NK-92 (cell line): Measurements from ENCODE around the gene BMP6.

Source experiments
- DNase-seq: peaks from one replicate; lab custom pipeline; 2025; ENCODE audit not compliant: unreplicated experiment; lab: John Stamatoyannopoulos, UW

Gene BMP6

DNA sequence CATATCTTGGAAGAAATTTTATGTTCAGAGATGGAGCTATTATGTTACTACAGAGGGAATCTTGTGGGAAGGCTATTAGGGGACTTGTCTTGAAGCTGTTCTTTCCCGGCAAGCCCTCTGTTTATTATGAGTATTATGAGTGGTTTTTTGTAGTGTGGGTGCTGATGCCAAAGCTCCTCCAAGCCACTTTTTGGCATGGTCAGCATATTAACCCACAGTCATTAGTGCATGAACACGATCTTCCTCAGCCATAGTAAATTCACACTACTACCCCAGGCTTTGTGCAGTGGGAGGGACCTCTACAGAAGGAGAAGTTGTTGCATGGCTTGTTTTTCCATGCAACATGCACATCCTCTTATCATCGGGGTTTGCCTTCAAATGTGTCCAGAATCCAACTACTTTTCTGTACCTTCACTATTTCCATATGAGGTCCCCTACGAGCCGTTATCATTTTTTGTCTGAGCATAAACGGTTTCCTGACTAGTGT lies 6.5 kb upstream of the BMP6 start:
- DNase-seq = no peak

DNA sequence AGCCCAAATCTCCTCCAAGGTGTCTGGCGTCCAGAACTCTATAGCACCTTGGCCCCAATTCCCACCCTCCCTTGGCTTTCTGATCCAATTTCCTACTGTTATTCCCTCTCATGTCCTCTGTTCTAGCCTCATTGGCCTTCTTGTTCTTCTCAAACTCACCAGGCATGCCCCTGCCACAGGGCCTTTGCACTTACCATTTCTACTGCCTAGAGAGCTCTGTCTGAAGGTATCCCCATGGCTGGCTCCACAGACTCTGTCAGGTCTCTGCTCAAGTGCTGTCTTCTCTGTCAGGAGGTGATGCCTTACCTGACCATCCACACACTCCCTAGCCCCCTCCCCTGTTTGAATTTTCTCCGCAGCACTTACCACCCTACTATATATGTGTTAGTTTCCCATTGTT lies 5.6 kb upstream of the BMP6 start:
- no peak for DNase-seq

DNA sequence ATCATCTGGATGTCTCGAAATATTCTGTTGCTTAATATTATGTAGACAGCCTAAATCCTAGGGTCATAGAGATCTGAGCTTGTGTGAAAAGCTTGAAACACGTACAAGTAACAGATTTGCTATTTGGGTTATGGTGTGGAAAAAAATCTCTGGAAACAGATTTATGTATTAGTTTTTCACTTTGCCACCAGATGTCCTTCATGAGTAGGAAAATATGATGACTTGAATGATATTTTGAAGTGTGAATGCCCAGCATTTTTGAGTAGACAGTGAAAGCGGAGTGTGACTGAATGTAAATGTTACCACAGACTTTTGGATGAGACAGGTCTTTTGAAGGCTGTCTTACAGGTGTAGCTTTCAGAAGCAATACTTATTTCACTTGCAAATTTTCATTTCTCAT lies 4.2 kb upstream of the BMP6 start:
- no peak for DNase-seq

DNA sequence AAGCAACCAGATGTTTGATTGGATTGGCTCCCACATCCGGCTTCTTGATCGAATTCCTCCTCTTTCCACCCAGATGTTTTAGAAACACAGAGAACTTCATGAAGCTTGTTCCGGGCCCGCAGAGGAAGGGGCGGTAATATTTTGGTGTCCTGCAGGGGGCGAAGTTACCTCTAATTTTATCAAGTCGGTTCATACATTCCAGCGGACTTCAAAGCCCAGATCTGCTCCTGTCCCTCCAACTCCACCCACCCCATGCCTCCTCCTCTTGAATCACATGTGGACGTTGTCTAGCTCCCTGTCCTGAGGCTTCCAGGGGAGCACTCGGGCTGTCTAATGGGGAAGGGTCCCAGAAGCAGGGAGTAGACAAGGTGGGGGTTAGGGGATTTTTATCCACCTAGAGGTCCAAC lies 2.9 kb upstream of the BMP6 start:
- DNase-seq = no peak

DNA sequence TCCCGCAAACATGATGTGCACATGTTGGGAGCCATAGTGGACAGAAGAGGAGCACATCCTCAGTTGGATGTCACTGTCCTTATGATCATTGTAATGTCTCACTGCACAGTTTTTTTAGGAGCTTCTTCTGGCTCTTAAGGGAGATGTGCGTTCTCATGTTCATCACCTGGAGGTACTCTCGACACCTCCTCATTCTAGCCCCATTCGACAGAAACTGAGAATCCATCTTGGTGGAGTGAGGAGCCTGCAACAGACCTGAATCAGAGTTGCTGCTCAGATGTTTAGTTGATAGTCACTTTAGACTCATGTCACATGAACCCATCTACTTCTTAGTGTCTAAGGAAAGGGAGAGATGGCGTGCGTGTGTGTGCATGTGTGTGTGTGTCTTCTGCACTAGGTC lies 2.3 kb upstream of the BMP6 start:
- DNase-seq = no peak

DNA sequence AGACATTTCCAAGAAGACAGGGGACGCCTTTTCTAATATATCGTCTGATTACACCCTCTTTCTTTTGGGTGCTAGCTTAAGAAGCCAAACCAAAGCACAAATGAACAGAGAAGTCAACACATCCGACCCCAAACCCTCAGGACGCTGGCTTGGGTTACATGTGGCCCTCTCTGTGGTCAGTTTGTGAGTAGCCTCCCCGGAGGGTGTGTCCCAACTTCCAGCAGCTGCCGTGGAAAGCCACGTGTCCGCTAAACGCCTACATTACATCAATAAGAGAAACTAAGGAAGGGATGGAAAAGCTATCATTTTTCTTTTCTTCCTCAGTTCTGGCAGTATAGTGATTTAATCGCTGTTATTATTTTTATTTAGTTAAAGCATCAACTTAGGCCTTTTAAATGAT lies 487 bp upstream of the BMP6 start:
- no peak for DNase-seq

DNA sequence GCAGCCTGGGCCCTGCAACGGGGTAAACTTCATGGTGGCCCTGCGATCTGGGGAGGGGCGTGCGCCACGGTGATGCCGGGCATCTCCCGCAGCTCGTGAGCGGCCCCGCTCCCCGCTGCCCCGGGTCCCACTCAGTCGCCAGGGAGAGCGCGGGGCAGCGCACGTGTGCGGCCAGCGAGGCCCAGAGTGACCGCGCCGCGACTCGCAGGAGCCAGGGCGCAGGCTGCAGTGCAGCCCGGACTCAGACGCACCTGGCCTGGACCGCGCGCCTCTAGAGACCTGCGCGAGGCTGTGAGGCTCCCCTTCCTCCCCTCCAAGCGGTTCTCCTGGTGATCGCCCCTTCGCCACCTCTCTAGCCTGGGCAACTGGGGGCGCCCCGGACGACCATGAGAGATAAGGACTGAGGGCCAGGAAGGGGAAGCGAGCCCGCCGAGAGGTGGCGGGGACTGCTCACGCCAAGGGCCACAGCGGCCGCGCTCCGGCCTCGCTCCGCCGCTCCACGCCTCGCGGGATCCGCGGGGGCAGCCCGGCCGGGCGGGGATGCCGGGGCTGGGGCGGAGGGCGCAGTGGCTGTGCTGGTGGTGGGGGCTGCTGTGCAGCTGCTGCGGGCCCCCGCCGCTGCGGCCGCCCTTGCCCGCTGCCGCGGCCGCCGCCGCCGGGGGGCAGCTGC lies 652 bp downstream of the BMP6 start:
- no peak for DNase-seq

DNA sequence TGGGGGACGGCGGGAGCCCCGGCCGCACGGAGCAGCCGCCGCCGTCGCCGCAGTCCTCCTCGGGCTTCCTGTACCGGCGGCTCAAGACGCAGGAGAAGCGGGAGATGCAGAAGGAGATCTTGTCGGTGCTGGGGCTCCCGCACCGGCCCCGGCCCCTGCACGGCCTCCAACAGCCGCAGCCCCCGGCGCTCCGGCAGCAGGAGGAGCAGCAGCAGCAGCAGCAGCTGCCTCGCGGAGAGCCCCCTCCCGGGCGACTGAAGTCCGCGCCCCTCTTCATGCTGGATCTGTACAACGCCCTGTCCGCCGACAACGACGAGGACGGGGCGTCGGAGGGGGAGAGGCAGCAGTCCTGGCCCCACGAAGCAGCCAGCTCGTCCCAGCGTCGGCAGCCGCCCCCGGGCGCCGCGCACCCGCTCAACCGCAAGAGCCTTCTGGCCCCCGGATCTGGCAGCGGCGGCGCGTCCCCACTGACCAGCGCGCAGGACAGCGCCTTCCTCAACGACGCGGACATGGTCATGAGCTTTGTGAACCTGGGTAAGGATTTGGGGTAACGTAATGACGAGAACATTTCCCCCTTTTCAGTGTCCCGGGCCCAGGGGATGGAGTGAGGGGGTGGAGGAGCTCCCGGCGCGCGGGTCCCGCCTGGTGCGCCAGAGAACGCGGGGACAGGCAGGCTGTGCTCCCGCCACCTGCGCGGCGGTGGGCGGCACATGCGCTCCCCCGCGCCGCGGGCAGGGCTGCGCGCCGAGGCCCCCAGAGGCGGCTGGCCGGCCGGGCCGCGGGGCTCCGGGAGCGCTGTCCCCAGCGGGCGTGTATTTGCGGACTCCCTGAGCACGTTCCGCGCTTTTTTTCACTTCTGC lies 1.4 kb downstream of the BMP6 start:
- DNase-seq = no peak

DNA sequence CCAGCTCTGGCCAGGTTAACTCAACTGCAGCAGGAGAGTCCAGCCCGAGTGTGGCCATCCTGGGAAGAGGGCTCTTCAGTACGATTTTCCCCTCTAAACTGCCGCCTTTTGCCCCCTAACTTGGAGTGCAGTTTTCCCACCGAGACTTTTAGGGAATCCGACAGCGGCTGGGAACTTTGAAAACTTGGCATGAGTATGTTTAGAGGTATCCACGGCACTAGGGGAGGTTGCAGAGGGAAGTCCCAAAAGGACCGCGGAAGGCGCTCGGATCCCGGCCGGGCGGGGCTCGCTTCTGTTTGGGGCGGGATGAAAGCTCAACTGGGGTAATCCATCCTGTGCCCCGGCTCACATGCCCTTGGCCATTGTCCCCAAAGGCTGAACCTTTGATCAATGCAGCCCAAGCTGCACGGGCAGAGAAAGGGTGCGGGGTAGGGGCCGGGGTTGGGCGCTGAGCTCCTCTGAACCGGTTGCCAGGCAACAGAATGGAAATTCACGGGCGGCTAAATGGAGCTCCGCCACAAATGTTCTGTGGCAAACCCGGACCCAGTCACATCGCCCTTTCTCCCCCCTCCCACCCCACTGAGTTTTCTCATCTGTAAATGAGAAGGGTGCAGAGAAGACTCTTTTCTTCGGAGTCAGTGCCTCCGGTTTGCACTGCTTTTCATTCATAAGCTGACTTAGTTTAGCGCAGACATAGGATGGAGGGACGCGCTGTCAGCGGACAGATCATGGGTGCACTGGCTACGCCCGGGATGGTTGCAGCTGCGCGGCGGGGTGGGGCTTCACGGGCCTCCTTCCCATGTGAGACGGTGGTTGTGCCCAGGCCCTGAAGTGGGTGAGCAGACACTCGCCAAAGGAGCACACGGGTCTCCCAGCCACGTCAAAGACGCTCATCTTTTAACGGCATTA lies 2.3 kb downstream of the BMP6 start:
- no peak for DNase-seq

DNA sequence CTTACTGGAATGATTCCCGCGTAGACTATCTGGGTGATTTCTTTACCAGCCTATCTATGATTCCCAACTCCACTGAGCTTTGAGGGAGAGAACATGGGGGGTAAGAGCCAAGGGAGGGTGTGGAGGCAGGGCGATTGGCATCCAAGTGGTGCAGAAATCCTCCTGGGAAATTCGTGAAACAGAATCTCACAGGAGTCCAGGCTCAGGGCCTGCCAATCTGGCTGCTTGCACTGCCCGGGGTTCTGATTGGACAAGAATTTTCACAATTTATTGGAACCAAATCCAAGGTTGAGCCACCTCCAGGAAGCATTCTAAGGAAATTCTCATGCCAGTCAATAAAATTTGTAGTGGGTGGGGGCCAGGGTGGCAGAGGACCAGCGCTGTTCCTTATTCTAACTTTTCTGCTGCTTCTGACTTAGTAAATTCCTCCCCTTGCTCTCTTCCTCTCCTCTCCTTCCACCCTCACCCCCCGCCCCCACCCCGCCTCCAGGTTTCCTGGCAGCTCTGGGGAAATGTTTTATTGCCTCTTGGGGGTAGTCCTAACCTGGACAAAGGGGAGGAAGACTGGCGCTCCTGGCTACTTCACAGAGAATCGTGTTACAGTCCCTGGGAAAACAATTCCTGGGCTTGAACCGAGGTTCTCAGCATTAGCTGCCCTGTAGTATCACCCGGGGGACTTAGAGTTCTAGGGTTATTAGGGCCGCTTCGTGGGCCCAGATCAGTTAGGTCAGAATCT lies 3.1 kb downstream of the BMP6 start:
- DNase-seq = no peak

DNA sequence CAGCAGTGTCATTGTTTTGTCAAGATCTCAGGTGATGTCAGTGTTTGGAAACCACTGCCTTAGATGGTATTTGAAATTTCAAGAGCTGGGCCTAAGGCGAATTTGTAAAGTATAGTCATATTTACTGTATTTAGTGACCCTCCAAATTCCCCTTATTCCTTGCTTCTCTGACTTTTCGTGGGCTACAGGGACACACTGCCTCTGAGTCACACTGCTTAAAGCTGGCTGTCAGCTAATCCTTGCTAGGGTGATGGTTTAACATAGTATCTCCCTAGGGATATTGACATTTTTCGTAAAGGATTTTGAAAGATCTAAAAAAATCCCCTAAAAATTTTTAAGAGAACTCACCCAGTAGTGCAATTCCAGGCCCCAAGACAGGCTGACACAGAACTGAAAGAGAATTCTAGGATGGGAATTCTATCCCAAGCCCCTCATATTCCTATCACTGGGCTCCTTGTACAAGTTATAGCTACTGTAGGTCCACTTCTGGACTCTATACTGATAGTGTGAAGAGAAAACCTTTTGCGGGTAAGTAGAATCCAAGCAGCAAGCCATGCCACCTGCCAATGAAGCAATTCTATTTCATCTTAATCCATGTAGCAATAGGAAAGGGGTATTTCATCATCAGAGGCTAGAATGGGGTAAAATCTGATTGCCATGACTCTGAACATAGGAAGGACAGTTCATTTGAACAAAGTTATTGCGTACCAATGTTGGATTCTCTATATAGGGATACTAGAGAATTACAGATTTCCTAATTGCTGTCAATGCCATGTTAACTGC lies 4.3 kb downstream of the BMP6 start:
- no peak for DNase-seq

DNA sequence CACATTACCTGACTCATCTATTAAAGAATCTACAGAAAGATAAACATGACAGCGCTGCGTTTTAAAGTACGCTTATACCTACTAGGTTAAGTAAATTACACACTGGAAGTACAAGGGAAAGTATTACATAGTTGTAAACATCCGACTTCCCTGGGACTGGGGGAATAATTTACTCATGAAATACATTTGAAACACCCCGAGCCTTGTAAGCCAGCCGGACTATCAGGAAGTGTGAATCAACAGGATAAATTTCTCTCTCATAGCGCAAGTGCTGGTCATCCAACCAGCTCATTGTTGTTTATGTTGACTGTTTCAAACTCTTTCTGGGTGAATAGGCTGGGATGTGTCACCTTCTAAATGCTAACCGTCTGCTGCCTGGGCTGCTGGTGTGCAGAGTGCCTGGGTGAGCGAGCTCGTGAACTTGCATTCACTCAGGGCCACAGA lies 4.9 kb downstream of the BMP6 start:
- DNase-seq = no peak

DNA sequence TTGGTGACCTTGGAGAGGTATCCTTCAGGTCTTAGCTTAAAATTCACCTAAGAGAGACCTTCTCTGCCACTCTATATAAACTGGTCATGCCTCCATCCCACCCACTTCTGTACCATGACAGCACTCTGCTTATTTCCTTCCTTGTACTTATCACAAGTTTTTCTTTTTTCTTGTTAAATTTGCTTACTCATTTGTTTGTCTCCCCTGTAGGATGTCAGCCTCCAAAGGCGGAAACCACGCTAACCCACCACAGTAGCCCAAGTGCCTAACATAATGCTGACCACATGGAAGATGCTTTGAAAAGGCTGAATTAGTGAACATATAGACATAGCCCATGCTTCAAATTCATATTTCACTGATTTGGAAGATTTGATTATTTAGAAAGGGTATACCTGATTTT lies 5.4 kb downstream of the BMP6 start:
- no peak for DNase-seq

DNA sequence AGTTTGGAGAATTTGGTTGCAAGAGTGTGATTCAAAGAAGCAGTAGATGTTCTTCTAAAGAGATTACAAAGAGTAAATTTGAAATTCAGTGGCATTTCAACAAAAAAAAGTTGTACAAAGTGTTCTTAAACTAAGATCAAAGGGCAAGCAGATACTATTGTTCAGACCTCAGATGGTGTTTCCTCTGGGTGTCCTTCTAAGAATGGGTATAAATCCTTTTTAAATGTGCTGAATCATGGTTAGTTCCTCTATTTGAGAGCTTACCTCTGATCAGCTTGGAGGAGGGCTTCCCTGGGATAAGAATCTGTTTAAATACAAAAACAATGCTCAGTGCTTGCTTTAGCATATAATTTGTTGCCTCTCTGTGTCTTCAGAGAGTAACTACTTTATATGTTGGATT lies 6.3 kb downstream of the BMP6 start:
- no peak for DNase-seq

DNA sequence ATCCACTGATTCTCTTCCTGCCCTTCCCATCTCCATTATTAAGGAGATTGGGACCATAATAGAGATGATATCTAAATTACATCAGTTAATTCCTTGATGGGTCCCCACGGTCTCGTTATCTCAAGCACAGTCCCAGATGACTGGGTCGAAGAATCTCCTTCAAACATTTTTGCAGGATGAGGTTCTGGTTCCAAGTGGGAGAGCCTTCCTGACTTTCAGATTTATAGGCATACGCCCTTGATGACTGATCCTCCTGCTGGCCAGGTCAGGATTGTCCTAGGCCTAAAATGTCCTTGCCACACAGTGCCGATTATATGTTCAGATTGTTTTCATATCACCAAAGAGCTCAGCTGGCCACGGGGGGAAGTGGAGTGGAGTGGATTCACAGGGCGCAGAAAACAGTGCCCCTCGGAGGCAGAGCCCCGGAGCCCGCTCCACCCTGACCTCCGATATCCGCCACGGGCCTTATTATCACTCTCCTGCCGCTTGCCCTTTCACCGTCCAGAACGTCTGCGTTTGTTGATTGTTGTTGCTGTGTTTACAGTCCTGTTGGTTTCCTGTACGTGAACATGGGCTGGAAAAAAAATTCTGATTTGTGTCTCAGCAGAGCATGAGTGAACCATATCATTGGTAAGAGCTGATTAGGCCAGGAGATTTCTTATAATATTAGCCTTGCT lies 8.9 kb downstream of the BMP6 start:
- no peak for DNase-seq

DNA sequence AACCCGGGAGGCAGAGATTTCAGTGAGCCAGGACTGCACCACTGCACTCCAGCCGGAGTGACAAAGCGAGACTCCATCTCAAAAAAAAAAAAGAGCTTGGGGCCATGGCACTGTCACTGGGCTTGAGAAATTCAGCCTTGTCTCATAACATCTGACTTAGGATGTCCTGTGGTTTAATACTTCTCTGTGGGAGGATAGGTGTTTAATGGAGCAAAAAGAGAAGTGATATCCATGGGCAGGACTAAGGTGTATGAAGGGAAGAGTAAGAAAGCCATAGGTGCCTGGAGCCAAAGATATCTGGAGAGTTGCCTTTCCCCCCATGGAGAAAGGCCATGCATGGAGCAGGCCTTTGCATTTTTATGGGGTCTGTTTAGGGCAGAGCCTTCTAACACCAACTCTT lies 11.2 kb downstream of the BMP6 start:
- no peak for DNase-seq

DNA sequence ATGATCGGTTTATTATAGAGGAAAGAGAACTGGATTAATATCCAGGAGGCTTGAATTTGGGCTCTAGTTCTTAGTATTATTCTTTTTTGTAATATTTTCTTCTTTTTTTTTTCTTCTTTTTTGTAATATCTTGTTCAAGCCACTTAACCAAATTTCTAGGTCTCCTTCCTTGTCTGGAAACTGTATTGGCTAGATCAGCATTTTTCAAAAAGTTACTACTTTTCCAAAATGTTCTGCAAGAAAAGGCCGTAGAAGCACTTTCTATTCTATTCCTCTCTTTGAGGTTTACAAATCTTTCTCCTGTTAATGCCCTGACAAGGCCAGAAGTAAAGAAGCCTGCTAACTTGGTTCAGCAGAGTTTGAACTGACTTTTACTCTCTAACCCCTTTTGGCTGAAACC lies 12.0 kb downstream of the BMP6 start:
- DNase-seq = no peak

DNA sequence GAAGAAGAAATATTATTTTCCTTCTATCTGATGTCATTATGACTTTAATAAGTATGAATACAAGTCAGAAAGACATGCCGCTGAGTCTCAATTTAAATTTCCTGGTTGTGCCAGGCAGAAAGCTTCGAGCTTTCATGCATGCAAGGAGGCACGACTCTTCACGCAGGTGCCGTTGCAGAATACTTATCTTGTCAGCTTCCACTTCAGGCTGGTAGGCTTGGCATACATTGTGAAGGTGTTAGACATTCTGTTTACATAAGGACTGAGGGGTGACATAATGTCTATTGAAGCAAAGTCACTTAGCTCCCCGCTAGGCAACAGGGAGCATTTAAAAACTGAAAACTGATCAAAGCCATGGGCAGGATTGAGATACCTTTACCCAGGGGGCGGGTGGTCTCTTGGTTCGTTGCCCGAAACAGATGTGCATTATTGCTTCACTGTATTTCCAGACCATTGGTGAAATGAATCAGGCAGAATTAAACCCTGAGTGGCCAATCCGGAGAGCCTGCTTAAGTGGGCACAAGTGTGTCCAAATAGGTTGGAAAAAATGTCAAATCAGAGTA lies 16.4 kb downstream of the BMP6 start:
- no peak for DNase-seq

DNA sequence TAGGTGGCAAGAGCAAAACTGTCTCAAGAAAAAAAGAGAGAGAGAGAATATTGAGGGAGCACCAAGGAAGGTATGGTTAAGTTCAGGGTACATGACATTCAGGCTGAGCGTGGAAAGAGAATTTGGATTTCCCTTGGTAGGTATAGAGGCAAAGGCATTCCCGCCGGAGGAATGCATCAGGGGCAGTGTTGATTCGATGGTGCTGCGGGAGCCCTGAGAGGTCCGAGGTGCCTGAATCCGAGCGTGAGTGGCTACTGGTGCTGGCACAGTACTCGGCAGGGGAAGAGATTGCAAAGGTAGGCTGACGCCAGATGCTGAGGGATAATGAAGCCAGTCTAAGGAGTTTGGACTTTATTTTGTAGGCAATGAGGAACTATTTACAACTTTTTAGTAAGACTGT lies 20.0 kb downstream of the BMP6 start:
- DNase-seq = no peak
